HG03060 (cell line): ENCODE measurements around the gene ANKS1B.
"Not testable (repeated sequence)": the region's sequence is repeated elsewhere in the genome, so short reads cannot be mapped to it uniquely, and the experiment has no call there.

Experiments
- ATAC-seq: cut with Tn5 transposase; IDR thresholded peaks from one replicate; pipeline ENCODE4 v1.9.1; 2021; ENCODE audit warnings: low read depth, moderate number of reproducible peaks; ENCODE audit not compliant: unreplicated experiment

ANKS1B gene

DNA sequence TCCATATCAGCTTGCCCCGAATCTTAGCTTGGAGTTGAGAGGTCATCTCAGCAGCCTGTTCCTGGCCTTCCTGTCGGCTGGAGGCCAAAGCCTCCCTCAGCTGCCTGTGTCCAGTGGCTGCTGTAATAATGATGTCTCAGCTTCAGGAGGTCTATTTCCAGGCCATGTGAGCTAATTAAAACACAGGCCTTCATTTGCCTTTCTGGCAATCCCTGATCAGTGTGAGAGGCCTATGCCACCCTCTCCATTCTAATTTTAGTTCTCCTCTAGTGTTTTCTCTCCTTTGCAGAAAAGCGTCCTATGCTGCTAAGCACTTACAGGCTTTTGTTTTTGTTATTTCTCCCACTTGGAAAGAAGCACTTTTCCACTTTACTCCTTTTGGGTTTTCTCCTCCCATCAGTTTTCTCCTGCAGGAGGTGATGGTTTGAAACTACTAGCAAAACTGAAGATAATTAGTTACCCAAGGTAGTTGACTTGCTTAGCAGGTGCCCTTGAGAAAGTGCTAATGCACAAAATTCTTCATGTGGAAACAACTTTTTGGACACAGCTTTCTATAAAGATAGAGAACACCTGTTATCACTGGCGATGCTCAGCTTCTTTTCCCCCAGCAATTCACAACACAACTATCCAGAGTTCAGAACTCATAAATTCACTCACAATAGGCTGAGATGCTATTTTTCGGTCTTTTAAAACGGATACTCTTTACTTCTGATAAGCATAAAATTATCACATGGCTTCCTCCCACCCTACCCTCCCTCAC is 592.5 kb downstream of the ANKS1B start:
- ATAC-seq, result no peak

DNA sequence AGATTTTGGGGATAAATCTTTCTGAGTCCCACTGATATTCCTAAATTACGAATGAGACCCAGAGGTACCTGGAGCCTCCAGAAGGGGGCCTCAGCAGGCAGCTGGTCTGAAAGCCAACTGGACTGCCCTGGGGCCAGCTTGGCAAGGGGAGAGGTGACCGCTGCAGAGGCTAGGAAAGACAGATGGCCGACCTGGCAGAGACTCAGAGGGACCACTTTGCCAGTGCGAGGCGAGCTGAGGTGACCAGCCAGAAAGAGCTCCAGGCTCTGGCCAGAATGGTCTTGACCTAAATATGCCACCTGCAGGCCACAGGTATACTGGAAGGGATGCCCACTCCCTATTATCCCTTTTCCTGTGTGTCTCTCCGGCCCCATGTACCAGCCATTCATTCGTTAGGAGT is 594.0 kb downstream of the ANKS1B start:
- ATAC-seq, result no peak

- ATAC-seq, result no peak
Observed at GRCh38 chr12:99389751-99390150, 595.0 kb downstream of the ANKS1B start.

GRCh38 chr12:99388671-99389195 is 596.0 kb downstream of the ANKS1B start:
- no peak for ATAC-seq

DNA sequence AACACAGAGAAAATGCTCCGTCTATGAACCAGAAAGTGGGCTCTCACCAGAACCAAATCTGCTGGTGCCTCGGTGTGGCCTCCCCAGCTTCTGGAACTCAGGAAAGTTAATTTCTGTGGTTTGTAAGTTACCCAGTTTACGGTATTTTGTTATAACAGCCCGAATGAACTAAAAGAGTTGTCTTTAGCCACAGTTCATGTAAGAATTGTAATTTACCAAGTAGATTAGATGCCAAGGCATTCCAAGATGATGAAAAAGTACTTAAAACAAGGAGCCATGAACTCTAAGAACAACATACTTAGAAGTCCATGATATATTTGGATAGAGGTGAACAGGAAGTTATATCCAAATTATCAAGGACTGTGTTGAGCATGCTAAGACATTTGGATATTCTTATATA is 597.1 kb downstream of the ANKS1B start:
- ATAC-seq, result no peak

- no peak for ATAC-seq
Observed at GRCh38 chr12:99386907-99387306, 597.8 kb downstream of the ANKS1B start.

GRCh38 chr12:99383258-99383657 is 601.5 kb downstream of the ANKS1B start:
- no peak for ATAC-seq

- ATAC-seq, result peak; percentile 94
Observed at GRCh38 chr12:99381992-99382391, 602.7 kb downstream of the ANKS1B start.

DNA sequence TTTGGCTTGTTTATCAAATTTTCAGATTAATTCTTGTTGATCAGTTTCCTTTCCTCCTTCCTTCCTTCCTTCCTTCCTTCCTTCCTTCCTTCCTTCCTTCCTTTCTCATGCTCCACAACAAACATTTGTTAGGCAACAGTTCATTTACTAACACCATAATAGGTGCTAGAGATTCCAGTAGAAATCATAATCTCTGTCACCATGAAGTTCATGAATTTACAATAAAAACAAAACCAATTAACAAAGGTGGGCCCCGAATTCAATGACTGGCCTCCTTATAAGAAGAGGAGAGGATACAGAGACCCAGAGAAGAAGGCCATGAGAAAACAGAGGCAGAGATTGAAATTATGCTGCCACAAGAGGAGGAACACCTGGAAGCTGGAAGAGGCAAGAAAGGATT is 604.0 kb downstream of the ANKS1B start:
- no peak for ATAC-seq

DNA sequence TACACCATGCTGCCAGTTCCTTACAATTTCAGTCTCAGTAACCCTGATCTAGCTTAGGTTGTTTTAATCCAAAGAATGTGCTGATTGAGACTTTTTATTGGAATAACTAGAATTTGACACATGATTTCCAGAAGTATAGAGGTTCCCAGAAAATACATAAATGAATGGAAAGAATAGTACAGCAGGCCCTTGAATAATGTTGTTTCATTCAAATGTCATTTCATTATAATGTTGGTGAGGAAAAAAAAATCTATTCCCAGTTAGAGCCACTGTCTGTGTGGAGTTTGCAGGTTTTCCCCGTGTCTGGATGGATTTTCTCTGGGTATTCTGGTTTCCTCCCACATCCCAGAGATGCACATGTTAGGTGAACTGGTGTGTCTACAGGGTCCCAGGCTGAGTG is 610.7 kb downstream of the ANKS1B start:
- ATAC-seq, result no peak

- no peak for ATAC-seq
Observed at GRCh38 chr12:99372257-99372920, 612.3 kb downstream of the ANKS1B start.

DNA sequence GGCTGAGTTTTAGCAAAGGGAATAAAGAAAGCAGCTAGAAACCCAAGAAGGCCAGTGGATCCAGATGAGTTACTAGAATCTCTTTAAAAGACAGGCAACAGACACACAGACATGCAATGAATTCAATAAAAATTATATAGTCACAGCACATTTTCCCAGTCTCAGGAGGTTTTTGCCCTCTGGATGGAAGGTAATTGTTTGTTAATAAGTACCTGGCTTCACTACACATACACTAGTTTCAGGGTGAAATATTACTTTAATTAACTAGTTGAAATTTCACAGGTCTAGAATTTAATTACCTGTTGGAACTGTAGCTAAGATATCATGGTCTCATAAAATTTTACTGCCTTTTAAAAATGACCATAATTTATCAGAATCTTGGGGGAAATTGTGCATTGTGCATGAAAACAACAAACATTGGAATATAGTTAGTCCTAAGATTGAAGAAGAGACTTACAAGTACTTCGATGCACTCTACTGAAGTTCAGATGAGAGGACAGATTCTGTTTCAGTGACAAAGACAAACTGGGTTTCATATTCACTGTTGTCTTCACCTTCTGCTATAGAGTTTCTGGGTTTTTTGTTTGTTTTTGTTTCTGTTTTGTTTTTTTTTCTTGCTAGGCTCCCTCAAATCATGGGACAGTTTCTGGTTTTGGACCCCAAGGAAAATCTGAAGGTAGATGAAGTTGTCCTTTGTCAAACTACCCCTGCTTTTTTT is 614.2 kb downstream of the ANKS1B start:
- ATAC-seq, result no peak

- no peak for ATAC-seq
Observed at GRCh38 chr12:99367181-99367580, 617.6 kb downstream of the ANKS1B start.

- no peak for ATAC-seq
Observed at GRCh38 chr12:99352269-99352668, 632.5 kb downstream of the ANKS1B start.

- ATAC-seq, result no peak
Observed at GRCh38 chr12:99343960-99344359, 640.8 kb downstream of the ANKS1B start.

GRCh38 chr12:99339663-99340062 is 645.1 kb downstream of the ANKS1B start:
- ATAC-seq, result no peak

GRCh38 chr12:99334285-99335056 is 650.3 kb downstream of the ANKS1B start:
- ATAC-seq, result no peak

- no peak for ATAC-seq
Observed at GRCh38 chr12:99332936-99333591, 651.7 kb downstream of the ANKS1B start.

- ATAC-seq, result no peak
Observed at GRCh38 chr12:99330216-99330615, 654.5 kb downstream of the ANKS1B start.

GRCh38 chr12:99321210-99321609 is 663.5 kb downstream of the ANKS1B start:
- ATAC-seq, result not testable (repeated sequence)
